Epithelial cell of esophagus (primary cell): ENCODE results near the gene ONECUT1.

Experiments
- DNase-seq: peaks from one replicate; pipeline ENCODE4 v3.0.0; 2010; ENCODE audit warnings: low read depth
- H3K4me3 ChIP-seq: 2 replicates; pipeline ENCODE4 v1.5.1; 2011; ENCODE audit warnings: mild to moderate bottlenecking, low read length, control low read depth
- CTCF ChIP-seq: IDR thresholded peaks from 2 replicates; pipeline ENCODE4 v1.5.1; 2011; ENCODE audit warnings: low read depth, mild to moderate bottlenecking, low read length, control low read depth, inconsistent platforms; ENCODE audit not compliant: insufficient read depth; ENCODE audit errors: missing control alignments

Gene ONECUT1

GRCh38 chr15:52751522-52751921 is 38.6 kb downstream of the ONECUT1 start:
- no peak for TF ChIP-seq CTCF
- H3K4me3 ChIP-seq = no peak overlapping the region
- DNase-seq = no peak

- H3K4me3 ChIP-seq = no peak overlapping the region
- TF ChIP-seq CTCF = no peak
- DNase-seq = no peak
Measured at GRCh38 chr15:52749258-52749657, 40.9 kb downstream of the ONECUT1 start.

- TF ChIP-seq CTCF = no peak
- no peak overlapping the region for H3K4me3 ChIP-seq
- no peak for DNase-seq
Measured at GRCh38 chr15:52746162-52746757, 43.9 kb downstream of the ONECUT1 start.

GRCh38 chr15:52745326-52746161 is 44.6 kb downstream of the ONECUT1 start:
- no peak for DNase-seq
- TF ChIP-seq CTCF = no peak
- no peak overlapping the region for H3K4me3 ChIP-seq

GRCh38 chr15:52738311-52738710 is 51.8 kb downstream of the ONECUT1 start:
- TF ChIP-seq CTCF = no peak
- H3K4me3 ChIP-seq = no peak overlapping the region
- DNase-seq = no peak

GRCh38 chr15:52737720-52738119 is 52.4 kb downstream of the ONECUT1 start:
- no peak for TF ChIP-seq CTCF

More at GRCh38 chr15:52737720-52738119, 52.4 kb downstream of the ONECUT1 start:
- peak; percentile 63 for DNase-seq
- H3K4me3 ChIP-seq = no peak overlapping the region
